ENCODE measurements around the gene TFDP1. TPM values are rescaled to one million over a fixed set of nuclear protein-coding genes. Genes with fewer than 3 reads are reported as not detected.

TFDP1 gene
- total and polyA plus RNA-seq, 2 of the 4 experiments (the other 2 are of a cell fraction): 59.3 to 97.0 TPM

- H2BK120ac ChIP-seq (ENCODE audit: low read depth, low read length): no peak overlapping the region
- dilution Hi-C loops (cut with HindIII; ENCODE audit: low sequenced_read_pairs, unreplicated experiment): no loop called here
- H3K18ac ChIP-seq (ENCODE audit: low read depth, low read length): no peak overlapping the region
- H3K79me1 ChIP-seq (ENCODE audit: low read depth in 1 of 2, low read length in 2 of 2): no peaks in the 10 kb centered on the region
- no peak overlapping the region for H4K8ac ChIP-seq (ENCODE audit: low read depth in 2 of 2, low read length in 2 of 2)
- H4K5ac ChIP-seq (ENCODE audit: low read depth, low read length): no peak overlapping the region
- H3K4me2 ChIP-seq (ENCODE audit: low read depth, low read length): no peak overlapping the region
- no peak overlapping the region for H3K14ac ChIP-seq (replicated peaks; ENCODE audit: low read depth, low read length)
- H4K91ac ChIP-seq (ENCODE audit: insufficient read depth, low read depth, low read length): no peak overlapping the region
- H3K36me3 ChIP-seq (ENCODE audit: control insufficient read depth, insufficient read depth, low read length): no peaks in the 10 kb centered on the region
- H3K4ac ChIP-seq (ENCODE audit: low read depth, low read length): no peak overlapping the region
- no peak overlapping the region for H2AK5ac ChIP-seq (ENCODE audit: low read depth, low read length)
- intact Hi-C loops (cut with micrococcal nuclease): no loop called here
- no peak overlapping the region for H2BK5ac ChIP-seq (ENCODE audit: low read depth, low read length, poor library complexity, severe bottlenecking)
- in situ Hi-C loops (cut with MboI; ENCODE audit: low sequenced_read_pairs): no loop called here
- H3K9ac ChIP-seq (ENCODE audit: low read depth, low read length): no peak overlapping the region
- H3K56ac ChIP-seq (ENCODE audit: extremely low read depth, insufficient read depth, low read length): no peak overlapping the region
- H2BK20ac ChIP-seq (ENCODE audit: low read depth, low read length): no peak overlapping the region
- ChIA-PET POLR2A (ENCODE audit: unreplicated experiment) (no interaction called here), CTCF (no interaction called here)
- no peak overlapping the region for H3K27ac ChIP-seq (ENCODE audit: insufficient read depth, low read length)
- no peak overlapping the region for H2AK9ac ChIP-seq (replicated peaks; ENCODE audit: low read depth, low read length, poor library complexity)
- H3K9me1 ChIP-seq (ENCODE audit: insufficient read depth, low read length): 0 out of 2 replicates have a peak, but pooled peaks cover 4% of the 10 kb centered on the region
- no peaks in the 10 kb centered on the region; the same call in 1 of the 2 replicates for H4K20me1 ChIP-seq (ENCODE audit: insufficient read depth, low read length)
- peaks cover 2% of the 10 kb centered on the region; the same call in 1 of the 2 replicates for H3K4me1 ChIP-seq (ENCODE audit: control insufficient read depth, insufficient read depth, low read length)
- no peaks in the 10 kb centered on the region for H3K9me3 ChIP-seq (ENCODE audit: control insufficient read depth, insufficient read depth, low read length)
- H2AFZ ChIP-seq (replicated peaks; ENCODE audit: low read length, poor library complexity): no peak overlapping the region
- DNase-seq (no peak), ATAC-seq (ENCODE audit: low read depth) (no peak)
- H2BK15ac ChIP-seq (ENCODE audit: low read depth, low read length): no peak overlapping the region
- 96% methylated on average over 9 of the region's 24 CpGs; no CpG with 5 or more reads in 1 of the 2 experiments for WGBS, 2 experiments (ENCODE audit: extremely low coverage in 2 of 2, insufficient read length in 1 of 2)
- no TSS peak for BruUV-seq (replicated peaks)
- no peaks in the 10 kb centered on the region for H3K27me3 ChIP-seq (ENCODE audit: control insufficient read depth, insufficient read depth, low read length)
- no peak overlapping the region for H3K4me3 ChIP-seq (ENCODE audit: insufficient read depth, low read depth, low read length)
- H3K23ac ChIP-seq (ENCODE audit: low read depth, low read length): no peak overlapping the region
- TF ChIP-seq BHLHE40 (IDR thresholded peaks at IDR 0.05; ENCODE audit: low read depth, low read length) (no peak), MAZ (IDR thresholded peaks at IDR 0.05; ENCODE audit: borderline replicate concordance, low read depth, low read length) (no peak), RAD21 (IDR thresholded peaks at IDR 0.05; ENCODE audit: low read length) (no peak), NFE2L2 (IDR thresholded peaks at IDR 0.05; ENCODE audit: low read depth, low read length) (no peak), MXI1 (IDR thresholded peaks at IDR 0.05; ENCODE audit: borderline replicate concordance, low read depth, low read length) (no peak), CHD1 (IDR thresholded peaks at IDR 0.05; ENCODE audit: low read depth, low read length) (no peak), FOS (IDR thresholded peaks at IDR 0.05; ENCODE audit: low read depth, low read length) (no peak), CTCF (conservative IDR thresholded peaks at IDR 0.05; ENCODE audit: low read depth, low read length) (no peak), POLR2A (IDR thresholded peaks at IDR 0.05; ENCODE audit: low read depth, low read length) (no peak), USF2 (IDR thresholded peaks at IDR 0.05; ENCODE audit: low read depth, low read length) (no peak), CEBPB (IDR thresholded peaks at IDR 0.05; ENCODE audit: low read depth, low read length) (no peak), SMC3 (IDR thresholded peaks at IDR 0.05; ENCODE audit: low read depth, low read length) (no peak), MAFK (IDR thresholded peaks at IDR 0.05; ENCODE audit: low read depth, low read length) (no peak), ELK1 (IDR thresholded peaks at IDR 0.05; ENCODE audit: borderline replicate concordance, low read depth, low read length) (no peak), RFX5 (IDR thresholded peaks at IDR 0.05; ENCODE audit: low read depth, low read length) (no peak)
Measured at GRCh38 chr13:113652404-113653263, 68.1 kb downstream of the TFDP1 start.
